NCI-H2196 treated with DMSO at 0.1 percent for 48 hours (cell line): ENCODE data around the gene ECM2.

Source experiments
- DNase-seq: peaks from one replicate; lab custom pipeline; 2025; ENCODE audit not compliant: unreplicated experiment; lab: John Stamatoyannopoulos, UW

ECM2 gene

DNA sequence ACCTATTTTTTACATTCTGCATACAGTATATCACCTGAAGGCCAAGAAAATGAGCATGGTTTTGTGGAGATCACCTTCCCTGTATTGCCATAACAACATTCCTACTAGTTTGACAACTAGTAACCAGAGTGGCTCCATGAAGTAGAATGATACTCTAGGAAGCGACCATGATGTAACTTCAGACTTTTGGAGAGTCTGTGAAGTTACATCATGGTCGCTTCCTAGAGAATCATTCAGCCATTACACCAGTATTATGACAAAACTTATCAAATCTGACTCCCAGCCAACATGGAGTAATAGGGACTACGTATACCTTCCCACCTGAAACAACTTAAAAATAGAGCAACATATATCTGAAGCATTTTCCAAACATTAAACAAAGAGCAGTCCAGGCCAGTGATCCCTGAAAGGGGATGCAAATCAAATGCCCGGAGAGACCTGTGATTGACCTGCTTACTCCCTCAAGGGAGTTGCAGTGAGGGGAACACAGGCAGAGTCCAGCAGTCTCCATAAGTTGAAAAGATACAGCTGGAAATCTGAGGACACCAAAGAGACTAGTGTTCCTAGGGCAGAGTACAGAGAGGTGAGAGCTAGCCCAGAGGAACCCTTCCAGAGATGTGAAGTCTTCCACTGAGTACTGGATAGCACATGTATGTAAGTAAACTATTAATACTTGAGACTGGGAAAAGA is 7.8 kb downstream of the ECM2 start:
- no peak for DNase-seq

- DNase-seq: no peak
Observed at GRCh38 chr9:92527291-92527828, 8.4 kb downstream of the ECM2 start.

DNA sequence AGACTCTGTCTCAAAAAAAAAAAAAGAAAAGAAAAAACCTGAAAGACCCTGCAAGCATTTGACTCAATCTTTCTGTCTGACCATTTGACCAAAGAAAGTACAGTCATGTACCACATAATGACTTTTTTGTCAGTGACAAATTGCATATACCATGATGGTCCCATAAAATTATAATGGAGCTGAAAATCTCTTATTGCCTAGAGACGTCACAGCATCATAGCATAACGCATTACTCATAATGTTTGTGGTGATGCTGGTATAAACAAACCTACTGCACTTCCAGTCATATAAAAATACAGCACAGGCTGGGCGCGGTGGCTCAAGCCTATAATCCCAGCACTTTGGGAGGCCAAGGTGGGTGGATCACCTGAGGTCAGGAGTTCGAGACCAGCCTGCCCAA is 10.5 kb downstream of the ECM2 start:
- DNase-seq: no peak

DNA sequence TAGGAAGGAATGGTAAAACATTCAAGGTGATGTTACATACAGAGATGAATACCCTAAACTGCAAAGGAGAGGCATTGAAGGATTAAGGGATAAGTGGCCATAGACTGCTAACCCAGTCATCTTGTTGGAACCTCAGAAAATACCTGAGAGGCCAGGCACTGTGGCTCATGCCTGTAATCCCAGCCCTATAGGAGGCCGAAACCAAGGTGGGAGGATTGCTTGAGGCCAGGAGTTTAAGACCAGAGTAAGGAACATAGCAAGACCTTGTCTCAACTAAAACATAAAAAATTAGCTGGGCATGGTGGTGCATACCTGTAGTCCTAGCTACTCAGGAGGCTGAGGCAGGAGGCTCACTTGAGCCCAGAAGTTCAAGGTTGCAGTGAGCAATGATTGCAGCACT is 10.9 kb downstream of the ECM2 start:
- no peak for DNase-seq

DNA sequence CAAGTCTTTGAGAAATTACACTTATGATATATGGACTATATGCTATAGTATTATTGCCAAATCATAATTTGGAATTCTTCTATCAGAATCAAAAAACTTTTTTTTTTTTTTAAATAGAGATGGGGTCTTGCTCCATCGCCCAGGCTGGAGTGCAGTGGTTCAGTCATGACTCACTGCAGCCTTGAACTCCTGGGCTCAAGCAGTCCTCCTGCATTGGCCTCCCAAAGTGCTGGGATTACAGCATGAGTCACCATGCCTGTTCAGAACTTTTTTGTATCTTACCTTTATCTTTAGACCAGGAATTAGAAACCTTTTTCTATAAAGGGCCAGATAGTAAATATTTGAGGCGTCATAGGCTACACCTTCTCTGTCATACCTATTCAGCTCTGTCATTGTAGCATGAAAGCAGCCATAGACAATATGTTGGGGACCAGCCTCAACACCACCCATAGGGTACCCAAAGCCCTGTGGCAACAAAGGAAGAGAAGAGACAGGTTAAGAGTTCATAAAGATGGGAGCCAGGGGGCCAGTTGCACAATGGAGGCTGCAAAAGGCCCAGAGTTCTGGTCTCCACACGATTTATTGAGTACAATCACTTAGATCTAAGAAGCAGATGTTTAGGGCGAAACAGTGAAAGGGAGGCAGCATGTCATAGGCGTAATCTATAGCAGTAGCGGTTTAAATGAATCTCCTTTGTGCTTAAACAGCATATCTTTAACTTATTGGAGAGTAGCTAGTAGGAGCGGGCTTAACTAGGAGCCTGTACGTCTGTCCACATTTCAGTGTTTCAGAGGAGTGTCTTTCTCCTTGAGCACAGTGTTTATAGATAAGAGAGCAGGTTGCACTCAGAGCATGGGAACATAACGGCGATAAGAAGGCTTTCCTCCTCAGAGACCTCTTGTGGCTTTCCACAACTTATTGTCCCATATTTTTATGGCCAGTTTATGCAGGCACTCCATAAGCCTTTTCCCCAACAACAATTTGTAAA is 12.5 kb downstream of the ECM2 start:
- DNase-seq: no peak

DNA sequence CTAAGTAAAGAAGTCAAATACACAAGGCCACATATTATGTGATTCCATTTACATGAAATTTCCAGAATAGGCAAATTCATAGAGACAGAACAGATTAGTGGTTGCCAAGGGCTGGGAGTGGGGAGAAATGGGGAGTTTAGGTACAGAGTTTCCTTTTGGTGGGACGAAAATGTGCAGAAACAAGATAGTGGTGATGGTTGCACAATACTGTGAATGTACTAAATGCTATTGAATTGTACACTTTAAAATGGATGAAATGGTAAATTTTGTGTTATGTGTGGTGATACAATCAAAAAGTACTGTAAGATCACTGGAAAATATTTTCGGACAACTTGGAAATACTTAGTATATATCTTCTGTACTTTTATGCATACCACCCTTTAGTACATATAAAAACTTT is 15.0 kb downstream of the ECM2 start:
- DNase-seq: no peak

DNA sequence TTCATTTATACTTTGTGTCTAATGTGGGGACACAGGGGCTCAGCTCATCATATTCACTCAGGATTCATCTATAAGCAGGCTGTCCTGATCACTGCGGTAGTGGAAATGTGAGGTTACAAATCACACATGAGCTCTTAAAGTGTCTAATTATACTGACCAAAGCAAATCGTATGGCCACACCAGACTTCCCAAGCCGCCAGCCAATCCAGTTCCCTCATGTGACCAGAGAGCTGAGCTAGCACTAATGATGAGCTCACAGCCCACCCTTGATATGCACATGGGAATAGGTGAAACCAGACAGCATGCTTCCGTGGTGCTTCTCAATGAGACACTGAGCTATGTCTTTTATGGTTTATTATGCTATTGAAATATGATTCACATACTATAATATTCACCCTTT is 17.6 kb downstream of the ECM2 start:
- no peak for DNase-seq

- no peak for DNase-seq
Observed at GRCh38 chr9:92517046-92517445, 18.7 kb downstream of the ECM2 start.

- DNase-seq: no peak
Observed at GRCh38 chr9:92516521-92516920, 19.3 kb downstream of the ECM2 start.

GRCh38 chr9:92514635-92515034 is 21.2 kb downstream of the ECM2 start:
- no peak for DNase-seq

GRCh38 chr9:92513349-92513748 is 22.4 kb downstream of the ECM2 start:
- no peak for DNase-seq

DNA sequence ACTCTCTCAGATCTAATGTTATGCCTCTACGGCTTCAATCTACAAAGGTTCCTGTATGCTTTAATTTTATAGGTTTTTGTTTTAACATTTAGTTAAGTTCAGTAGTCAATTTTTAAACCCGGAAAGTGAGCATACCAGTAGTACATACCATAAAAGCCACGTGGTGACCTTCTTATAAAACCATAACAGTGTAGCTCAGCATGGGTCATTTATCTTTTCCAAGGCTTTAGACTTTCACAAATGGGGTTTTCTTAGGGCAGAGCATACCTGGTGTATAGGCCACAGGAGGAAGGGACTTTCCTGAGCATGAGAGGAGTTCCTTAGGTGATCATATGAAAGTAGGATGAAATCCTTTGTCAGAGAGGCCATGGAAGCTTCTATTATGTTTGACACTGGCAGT is 23.2 kb downstream of the ECM2 start:
- no peak for DNase-seq

GRCh38 chr9:92510747-92511146 is 25.0 kb downstream of the ECM2 start:
- no peak for DNase-seq

DNA sequence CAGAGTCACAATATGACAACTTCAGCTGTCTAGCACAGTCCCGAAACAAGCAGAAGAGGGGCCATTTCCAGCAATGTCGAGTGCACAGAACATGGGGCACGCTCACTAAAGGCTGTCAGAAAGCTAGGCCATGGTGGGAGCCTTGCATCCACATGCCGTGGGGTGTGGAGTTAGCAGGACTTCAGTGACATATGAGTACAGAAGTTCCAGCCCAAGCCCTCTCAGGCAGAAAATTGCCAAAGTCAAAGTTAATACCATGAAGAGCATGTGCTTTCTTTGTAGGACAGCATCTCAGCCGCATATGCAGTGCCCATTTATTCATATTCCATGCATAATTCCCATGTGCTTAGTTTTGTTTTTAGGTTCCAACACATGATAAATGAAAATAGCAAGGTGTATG is 26.7 kb downstream of the ECM2 start:
- DNase-seq: no peak

GRCh38 chr9:92508018-92508820 is 27.6 kb downstream of the ECM2 start:
- DNase-seq: no peak

- DNase-seq: no peak
Observed at GRCh38 chr9:92507496-92507895, 28.3 kb downstream of the ECM2 start.

DNA sequence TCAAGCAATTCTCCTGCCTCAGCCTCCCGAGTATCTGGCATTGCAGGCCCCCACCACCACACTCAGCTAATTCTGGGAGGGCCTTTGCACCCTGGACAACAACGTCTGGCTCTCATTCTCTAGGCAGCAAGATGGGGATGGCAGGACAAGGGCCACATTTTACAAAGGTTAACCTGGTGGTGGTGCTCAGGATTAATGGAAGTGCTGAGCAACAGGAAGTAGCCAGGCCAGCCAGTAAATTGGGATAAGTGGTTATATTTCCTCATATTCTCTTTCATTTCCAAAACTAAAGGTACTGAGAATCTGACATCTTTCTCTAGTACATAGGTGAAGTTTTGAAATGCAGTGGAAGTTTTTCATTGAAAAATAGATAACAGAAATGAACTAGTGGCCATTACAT is 28.8 kb downstream of the ECM2 start:
- DNase-seq: no peak

GRCh38 chr9:92506184-92506857 is 29.5 kb downstream of the ECM2 start:
- DNase-seq: no peak

DNA sequence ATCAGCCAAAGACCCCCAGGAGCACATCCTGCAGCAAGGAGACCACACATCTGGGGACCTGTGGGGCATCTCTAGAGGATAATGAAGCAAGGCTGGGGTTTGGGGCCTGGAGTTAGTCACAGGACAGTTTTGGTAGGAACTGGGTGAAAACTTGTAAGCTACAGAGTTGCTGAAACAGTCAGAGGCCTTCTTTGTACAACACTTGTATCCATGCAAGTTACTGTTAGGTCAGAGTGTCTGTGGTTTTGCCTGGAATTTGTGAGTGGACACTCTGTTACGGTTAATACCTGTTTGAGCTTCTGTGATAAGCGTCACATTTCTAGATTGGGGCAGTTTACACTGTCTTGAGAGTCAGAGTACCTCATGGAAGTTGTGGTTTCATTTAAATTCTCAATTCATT is 30.9 kb downstream of the ECM2 start:
- no peak for DNase-seq

DNA sequence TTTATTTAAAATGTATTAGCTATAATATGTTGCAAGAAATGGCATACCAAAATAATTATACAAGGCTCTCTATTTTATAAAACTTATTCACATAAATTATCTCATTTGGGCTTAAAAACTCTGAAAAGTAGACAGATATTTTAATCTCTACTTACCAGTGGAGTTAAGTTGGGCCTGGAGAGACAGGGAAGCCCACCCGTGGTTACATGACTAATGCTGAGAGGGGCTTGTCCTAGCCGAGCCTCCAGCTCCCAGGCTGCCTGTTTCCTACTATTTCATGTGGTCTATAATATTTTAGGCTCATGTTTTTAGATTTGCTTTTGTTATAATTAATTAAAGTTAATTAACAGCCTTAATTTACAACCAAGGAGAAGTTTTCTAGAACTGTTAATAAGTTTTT is 32.6 kb downstream of the ECM2 start:
- DNase-seq: no peak
